SK-N-SH (cell line): Measurements from ENCODE around the gene UBE2D4.

Experiments
- EP300 ChIP-seq, 2 experiments: IDR thresholded peaks; 2 replicates each; pipeline versions ENCODE4 v1.4.0 to v1.6.1; 2012; ENCODE audit warnings: borderline replicate concordance in 1 of 2, low read depth in 1 of 2, low read length in 1 of 2
- EZH2phosphoT487 ChIP-seq: fragments of 200-600 bp; sonication (generic); IDR thresholded peaks from 2 replicates; pipeline ENCODE4 v1.6.1; 2017; ENCODE audit warnings: low read depth, mixed run types, mild to moderate bottlenecking, antibody characterized with exemption, moderate library complexity, borderline replicate concordance
- FOXJ3 ChIP-seq: sonication (generic); formaldehyde crosslinking; IDR thresholded peaks from 2 replicates; pipeline ENCODE4 v1.5.1; 2020; ENCODE audit warnings: mild to moderate bottlenecking, missing genetic modification reagents
- MEF2A ChIP-seq: IDR thresholded peaks from 2 replicates; pipeline ENCODE4 v1.4.0; 2012; ENCODE audit warnings: low read depth, borderline replicate concordance
- POLR2AphosphoS5 ChIP-seq: IDR thresholded peaks from 2 replicates; pipeline ENCODE4 v1.6.1; 2012; ENCODE audit warnings: low read depth, low read length
- RCOR1 ChIP-seq: fragments of 150-350 bp; IDR thresholded peaks from 2 replicates; pipeline ENCODE4 v1.6.1; 2017; ENCODE audit warnings: antibody characterized with exemption, low read length
- RXRA ChIP-seq: IDR thresholded peaks from 2 replicates; pipeline ENCODE4 v1.4.0; 2012; ENCODE audit warnings: low read depth, mild to moderate bottlenecking, borderline replicate concordance
- SMC3 ChIP-seq: IDR thresholded peaks from 2 replicates; pipeline ENCODE4 v1.6.1; 2012; ENCODE audit warnings: low read depth, low read length, improper control_type of control experiment
- TAF1 ChIP-seq: IDR thresholded peaks from 2 replicates; pipeline ENCODE4 v1.6.1; 2012; ENCODE audit warnings: low read depth, mild to moderate bottlenecking, low read length, moderate library complexity, borderline replicate concordance
- TCF12 ChIP-seq: IDR thresholded peaks from 2 replicates; pipeline ENCODE4 v1.4.0; 2012
- TF ChIP-seq, protein P1 (sequence below): fragments of 200-600 bp; sonication (generic); IDR thresholded peaks from 2 replicates; pipeline ENCODE4 v1.6.1; 2017; ENCODE audit warnings: antibody characterized with exemption, mild to moderate bottlenecking, moderate library complexity
- TF ChIP-seq, protein P2 (sequence below): IDR thresholded peaks from 2 replicates; pipeline ENCODE4 v1.4.0; 2012; ENCODE audit warnings: low read depth, borderline replicate concordance

GRCh38 chr7:43876976-43877745 lies 49.1 kb upstream of the UBE2D4 start:
- TF ChIP-seq RXRA (no peak), EP300 (IDR thresholded peaks at IDR 0.05; ENCODE audit: borderline replicate concordance in 1 of 2, low read depth in 1 of 2, low read length in 1 of 2) (no peak), EZH2phosphoT487 (no peak), RCOR1 (no peak), POLR2AphosphoS5 (no peak), TCF12 (no peak), SMC3 (no peak), TAF1 (no peak), FOXJ3 (CRISPR knock-in tag) (no peak), MEF2A (no peak)
- TF ChIP-seq, protein P1, sequence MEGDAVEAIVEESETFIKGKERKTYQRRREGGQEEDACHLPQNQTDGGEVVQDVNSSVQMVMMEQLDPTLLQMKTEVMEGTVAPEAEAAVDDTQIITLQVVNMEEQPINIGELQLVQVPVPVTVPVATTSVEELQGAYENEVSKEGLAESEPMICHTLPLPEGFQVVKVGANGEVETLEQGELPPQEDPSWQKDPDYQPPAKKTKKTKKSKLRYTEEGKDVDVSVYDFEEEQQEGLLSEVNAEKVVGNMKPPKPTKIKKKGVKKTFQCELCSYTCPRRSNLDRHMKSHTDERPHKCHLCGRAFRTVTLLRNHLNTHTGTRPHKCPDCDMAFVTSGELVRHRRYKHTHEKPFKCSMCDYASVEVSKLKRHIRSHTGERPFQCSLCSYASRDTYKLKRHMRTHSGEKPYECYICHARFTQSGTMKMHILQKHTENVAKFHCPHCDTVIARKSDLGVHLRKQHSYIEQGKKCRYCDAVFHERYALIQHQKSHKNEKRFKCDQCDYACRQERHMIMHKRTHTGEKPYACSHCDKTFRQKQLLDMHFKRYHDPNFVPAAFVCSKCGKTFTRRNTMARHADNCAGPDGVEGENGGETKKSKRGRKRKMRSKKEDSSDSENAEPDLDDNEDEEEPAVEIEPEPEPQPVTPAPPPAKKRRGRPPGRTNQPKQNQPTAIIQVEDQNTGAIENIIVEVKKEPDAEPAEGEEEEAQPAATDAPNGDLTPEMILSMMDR = no peak
- TF ChIP-seq, protein P2, sequence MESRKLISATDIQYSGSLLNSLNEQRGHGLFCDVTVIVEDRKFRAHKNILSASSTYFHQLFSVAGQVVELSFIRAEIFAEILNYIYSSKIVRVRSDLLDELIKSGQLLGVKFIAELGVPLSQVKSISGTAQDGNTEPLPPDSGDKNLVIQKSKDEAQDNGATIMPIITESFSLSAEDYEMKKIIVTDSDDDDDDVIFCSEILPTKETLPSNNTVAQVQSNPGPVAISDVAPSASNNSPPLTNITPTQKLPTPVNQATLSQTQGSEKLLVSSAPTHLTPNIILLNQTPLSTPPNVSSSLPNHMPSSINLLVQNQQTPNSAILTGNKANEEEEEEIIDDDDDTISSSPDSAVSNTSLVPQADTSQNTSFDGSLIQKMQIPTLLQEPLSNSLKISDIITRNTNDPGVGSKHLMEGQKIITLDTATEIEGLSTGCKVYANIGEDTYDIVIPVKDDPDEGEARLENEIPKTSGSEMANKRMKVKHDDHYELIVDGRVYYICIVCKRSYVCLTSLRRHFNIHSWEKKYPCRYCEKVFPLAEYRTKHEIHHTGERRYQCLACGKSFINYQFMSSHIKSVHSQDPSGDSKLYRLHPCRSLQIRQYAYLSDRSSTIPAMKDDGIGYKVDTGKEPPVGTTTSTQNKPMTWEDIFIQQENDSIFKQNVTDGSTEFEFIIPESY = no peak
